Naive thymus-derived CD8-positive, alpha-beta T cell (primary cell): ENCODE measurements around the gene RDH13. TPM values are rescaled to one million over a fixed set of nuclear protein-coding genes. Genes with fewer than 3 reads are reported as not detected.
A peak's percentile ranks its signal among the peaks of the same experiment; 100 is the strongest.

Source experiments
- ATAC-seq, 2 donors: fragments of 150-1000 bp; cut with Tn5 transposase in 1 of 2; sonication (Bioruptor Pico), chemical (Tn5 transposase) in 1 of 2; 1 replicate in 1 of 2; 2 replicates in 1 of 2; pipeline ENCODE4 v1.10.0; 2021; ENCODE audit warnings: mild to moderate bottlenecking in 2 of 2, moderate library complexity in 2 of 2
- POLR2A ChIA-PET: fragments of 350-600 bp; sonication (Branson Sonifier 250); formaldehyde crosslinking; loops from one replicate; lab custom pipeline; 2021; ENCODE audit warnings: antibody characterized with exemption; lab: Charles Lee
- DNase-seq, 10 donors: peaks; one replicate each; pipeline versions ENCODE4 v3.0.0 to v3.0.0-alpha.2; 2020 to 2022
- H3K27ac Mint-ChIP-seq, 10 donors: one replicate each; pipeline ENCODE4 v1.8.0; 2020 to 2022; ENCODE audit warnings: mild to moderate bottlenecking in 10 of 10, mixed read lengths in 10 of 10, moderate library complexity in 4 of 10, inconsistent platforms in 1 of 10
- H3K27me3 Mint-ChIP-seq, 5 donors: one replicate each; pipeline ENCODE4 v1.8.0; 2021 to 2022; ENCODE audit warnings: mixed read lengths in 5 of 5
- H3K36me3 Mint-ChIP-seq, 3 donors: one replicate each; pipeline ENCODE4 v1.8.0; 2020 to 2022; ENCODE audit warnings: mixed read lengths in 3 of 3, mild to moderate bottlenecking in 2 of 3, inconsistent platforms in 1 of 3
- H3K4me1 Mint-ChIP-seq, 4 donors: one replicate each; pipeline ENCODE4 v1.8.0; 2021 to 2022; ENCODE audit warnings: mixed read lengths in 4 of 4
- H3K4me3 Mint-ChIP-seq, 10 donors: one replicate each; pipeline ENCODE4 v1.8.0; 2020 to 2022; ENCODE audit warnings: mild to moderate bottlenecking in 10 of 10, mixed read lengths in 10 of 10, moderate library complexity in 6 of 10, inconsistent platforms in 1 of 10
- H3K9me3 Mint-ChIP-seq, 9 donors: one replicate each; pipeline ENCODE4 v1.8.0; 2020 to 2022; ENCODE audit warnings: mixed read lengths in 9 of 9, mild to moderate bottlenecking in 3 of 9, inconsistent platforms in 1 of 9, moderate library complexity in 1 of 9
- polyA plus RNA-seq, 3 donors: library from polyadenylated mRNA; unstranded; fragments of 300-500 nt; fragmentation: Illumina TruSeq; gene quantifications; one replicate each; pipeline ENCODE4 v1.2.3, GENCODE V29; 2021
- total RNA-seq, 8 experiments: library from RNA in 2 of 8; stranded (reverse) in 2 of 8; gene quantifications; one replicate each; pipeline ENCODE4 v1.2.3 and lab custom pipeline; 2021 to 2026

The RDH13 gene
- total and polyA plus RNA-seq, 5 experiments from 2014 or later: 4.3 to 26.1 (median 18.0) TPM

- H3K27me3 Mint-ChIP-seq: peaks cover 24 to 49% (median 31%) of the 10 kb centered on the region in 5 donors
- H3K36me3 Mint-ChIP-seq: peaks cover 0 to 25% (median 6%) of the 10 kb centered on the region in 3 donors
- ATAC-seq (no peak), DNase-seq (no peak)
- peaks cover 20 to 31% (median 27%) of the 10 kb centered on the region in 4 donors for H3K4me1 Mint-ChIP-seq
- peaks cover 0 to 2% (median 0%) of the 10 kb centered on the region in 9 donors for H3K9me3 Mint-ChIP-seq
- peak overlapping the region in 4 of 10 donors; percentile 46 to 55 (median 52) for H3K27ac Mint-ChIP-seq
- H3K4me3 Mint-ChIP-seq: peak overlapping the region in 5 of 10 donors; percentile 7 to 67 (median 21)
- POLR2A ChIA-PET: interaction anchor here (0.6 kb wide), 1 partner anchor 186 kb away, joined by 3 read pairs; no protein-coding TSS in a partner anchor
Measured at GRCh38 chr19:55089342-55089944, 26.5 kb upstream of the RDH13 start.

GRCh38 chr19:55088543-55089341 is 25.8 kb upstream of the RDH13 start:
- H3K4me3 Mint-ChIP-seq: peak overlapping the region; percentile 45 to 84 (median 75)
- H3K9me3 Mint-ChIP-seq: peaks cover 0 to 2% (median 0%) of the 10 kb centered on the region in 9 donors
- H3K27ac Mint-ChIP-seq: peak overlapping the region in 3 of 10 donors; percentile 40 to 62 (median 46)
- peaks cover 0 to 27% (median 6%) of the 10 kb centered on the region in 3 donors for H3K36me3 Mint-ChIP-seq
- DNase-seq (peak; percentile 54 to 87 (median 71)), ATAC-seq (peak in 1 of 2 donors; percentile 61)
- peaks cover 30 to 56% (median 36%) of the 10 kb centered on the region in 5 donors for H3K27me3 Mint-ChIP-seq
- POLR2A ChIA-PET: no interaction called here
- H3K4me1 Mint-ChIP-seq: peaks cover 22 to 31% (median 27%) of the 10 kb centered on the region in 4 donors

- Mint-ChIP-seq H3K27ac (peak overlapping the region in 2 of 10 donors; percentile 46 to 48), H3K36me3 (peaks cover 0 to 27% (median 6%) of the 10 kb centered on the region in 3 donors), H3K27me3 (peaks cover 32 to 64% (median 38%) of the 10 kb centered on the region in 5 donors), H3K9me3 (peaks cover 0 to 2% (median 0%) of the 10 kb centered on the region in 9 donors), H3K4me1 (peaks cover 22 to 31% (median 27%) of the 10 kb centered on the region in 4 donors), H3K4me3 (peak overlapping the region; percentile 45 to 84 (median 75))
- DNase-seq (no peak), ATAC-seq (no peak)
- POLR2A ChIA-PET: no interaction called here
Measured at GRCh38 chr19:55088021-55088451, 25.1 kb upstream of the RDH13 start.

GRCh38 chr19:55087542-55087901 is 24.6 kb upstream of the RDH13 start:
- H3K4me3 Mint-ChIP-seq: peak overlapping the region; percentile 57 to 81 (median 70)
- peaks cover 0 to 27% (median 6%) of the 10 kb centered on the region in 3 donors for H3K36me3 Mint-ChIP-seq
- POLR2A ChIA-PET: no interaction called here
- peaks cover 35 to 69% (median 43%) of the 10 kb centered on the region in 5 donors for H3K27me3 Mint-ChIP-seq
- ATAC-seq: no peak
- H3K9me3 Mint-ChIP-seq: peaks cover 0 to 2% (median 0%) of the 10 kb centered on the region in 9 donors
- peaks cover 23 to 32% (median 28%) of the 10 kb centered on the region in 4 donors for H3K4me1 Mint-ChIP-seq
- H3K27ac Mint-ChIP-seq: peak overlapping the region in 2 of 10 donors; percentile 5 to 19
- no peak for DNase-seq

- peaks cover 36 to 75% (median 45%) of the 10 kb centered on the region in 5 donors for H3K27me3 Mint-ChIP-seq
- peaks cover 0 to 2% (median 0%) of the 10 kb centered on the region in 9 donors for H3K9me3 Mint-ChIP-seq
- peak; percentile 58 for ATAC-seq
- DNase-seq: peak in 8 of 10 donors; percentile 24 to 78 (median 38)
- peak overlapping the region in 1 of 10 donors; percentile 34 for H3K27ac Mint-ChIP-seq
- H3K36me3 Mint-ChIP-seq: peaks cover 0 to 27% (median 6%) of the 10 kb centered on the region in 3 donors
- H3K4me1 Mint-ChIP-seq: peaks cover 27 to 38% (median 31%) of the 10 kb centered on the region in 4 donors
- peak overlapping the region; percentile 57 to 81 (median 70) for H3K4me3 Mint-ChIP-seq
- POLR2A ChIA-PET: interaction anchor here (1.0 kb wide), 1 partner anchor 519 kb away, joined by 3 read pairs; no protein-coding TSS in a partner anchor
Measured at GRCh38 chr19:55086730-55087541, 24.0 kb upstream of the RDH13 start.

GRCh38 chr19:55085923-55086715 is 23.2 kb upstream of the RDH13 start:
- Mint-ChIP-seq H3K27ac (no peak overlapping the region), H3K36me3 (peaks cover 0 to 27% (median 6%) of the 10 kb centered on the region in 3 donors), H3K4me3 (peak overlapping the region in 7 of 10 donors; percentile 22 to 56 (median 36)), H3K9me3 (peaks cover 0 to 2% (median 0%) of the 10 kb centered on the region in 9 donors), H3K4me1 (peaks cover 27 to 46% (median 37%) of the 10 kb centered on the region in 4 donors), H3K27me3 (peaks cover 36 to 75% (median 45%) of the 10 kb centered on the region in 5 donors)
- no peak for ATAC-seq
- DNase-seq: peak in 1 of 10 donors; percentile 56
- POLR2A ChIA-PET: interaction anchor here (0.6 to 1.0 kb wide), 3 partner anchors 24 to 520 kb away, joined by 3 to 4 read pairs (median 3); no protein-coding TSS in a partner anchor

GRCh38 chr19:55084416-55084815 is 21.5 kb upstream of the RDH13 start:
- H3K27me3 Mint-ChIP-seq: peaks cover 32 to 83% (median 50%) of the 10 kb centered on the region in 5 donors
- H3K4me1 Mint-ChIP-seq: peaks cover 28 to 54% (median 47%) of the 10 kb centered on the region in 4 donors
- POLR2A ChIA-PET: interaction anchor here (1.5 kb wide), 1 partner anchor 14 kb away, joined by 3 read pairs; no protein-coding TSS in a partner anchor
- H3K36me3 Mint-ChIP-seq: peaks cover 0 to 12% (median 0%) of the 10 kb centered on the region in 3 donors
- ATAC-seq (no peak), DNase-seq (peak in 1 of 10 donors; percentile 40)
- H3K27ac Mint-ChIP-seq: no peak overlapping the region
- H3K4me3 Mint-ChIP-seq: peak overlapping the region in 2 of 10 donors; percentile 20 to 22
- peaks cover 0 to 3% (median 0%) of the 10 kb centered on the region in 9 donors for H3K9me3 Mint-ChIP-seq

GRCh38 chr19:55083004-55083850 is 20.3 kb upstream of the RDH13 start:
- DNase-seq (peak in 1 of 10 donors; percentile 61), ATAC-seq (no peak)
- POLR2A ChIA-PET: interaction anchor here (1.8 kb wide), 1 partner anchor 21 kb away, joined by 6 read pairs; the partner anchor contains the start of gene RDH13
- peaks cover 0 to 10% (median 0%) of the 10 kb centered on the region in 3 donors for H3K36me3 Mint-ChIP-seq
- peak overlapping the region in 1 of 10 donors; percentile 9 for H3K27ac Mint-ChIP-seq
- H3K27me3 Mint-ChIP-seq: peaks cover 27 to 79% (median 46%) of the 10 kb centered on the region in 5 donors
- peaks cover 25 to 48% (median 40%) of the 10 kb centered on the region in 4 donors for H3K4me1 Mint-ChIP-seq
- peak overlapping the region in 5 of 10 donors; percentile 39 to 83 (median 68) for H3K4me3 Mint-ChIP-seq
- peaks cover 0 to 7% (median 0%) of the 10 kb centered on the region in 9 donors for H3K9me3 Mint-ChIP-seq

- peak overlapping the region in 3 of 10 donors; percentile 50 to 71 (median 53) for H3K27ac Mint-ChIP-seq
- POLR2A ChIA-PET: interaction anchor here (0.6 to 1.8 kb wide), 2 partner anchors 20 to 144 kb away, joined by 3 to 6 read pairs; partner anchors contain the start of gene RDH13
Measured at GRCh38 chr19:55082020-55082851, 19.3 kb upstream of the RDH13 start.

More at GRCh38 chr19:55082020-55082851, 19.3 kb upstream of the RDH13 start:
- Mint-ChIP-seq H3K36me3 (peaks cover 0 to 8% (median 0%) of the 10 kb centered on the region in 3 donors), H3K27me3 (peaks cover 20 to 77% (median 42%) of the 10 kb centered on the region in 5 donors), H3K9me3 (peaks cover 0 to 7% (median 0%) of the 10 kb centered on the region in 9 donors), H3K4me1 (peaks cover 20 to 38% (median 30%) of the 10 kb centered on the region in 4 donors), H3K4me3 (peak overlapping the region; percentile 58 to 83 (median 72))
- DNase-seq: peak in 8 of 10 donors; percentile 32 to 71 (median 38)
- ATAC-seq: peak; percentile 4 to 12
